SKM-1 (cell line): Measurements from ENCODE around the gene PI4K2A.

ENCODE experiments used
- DNase-seq: peaks from one replicate; lab custom pipeline; 2025; ENCODE audit not compliant: unreplicated experiment; lab: John Stamatoyannopoulos, UW

Gene PI4K2A

DNA sequence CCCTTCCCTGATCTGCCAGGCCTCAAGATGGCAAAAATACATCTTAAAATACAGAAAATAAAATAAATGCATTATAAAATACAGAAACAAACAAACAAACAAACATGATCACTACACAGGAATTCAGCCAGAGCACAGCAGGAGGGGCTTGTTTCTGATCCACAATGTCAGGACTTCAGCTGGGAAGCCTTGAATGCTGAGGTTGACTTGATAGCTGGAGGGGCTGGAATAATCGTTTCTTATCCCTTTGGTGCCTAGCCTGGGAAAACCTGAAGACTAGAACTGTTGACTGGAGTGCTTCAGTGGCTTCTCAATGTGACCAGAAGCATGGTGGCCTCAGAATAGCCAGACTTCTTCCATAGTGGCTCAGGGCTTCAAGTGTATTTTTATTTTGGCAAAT, 63.9 kb downstream of the PI4K2A start:
- no peak for DNase-seq

GRCh38 chr10:97705006-97705670, 64.7 kb downstream of the PI4K2A start:
- no peak for DNase-seq

DNA sequence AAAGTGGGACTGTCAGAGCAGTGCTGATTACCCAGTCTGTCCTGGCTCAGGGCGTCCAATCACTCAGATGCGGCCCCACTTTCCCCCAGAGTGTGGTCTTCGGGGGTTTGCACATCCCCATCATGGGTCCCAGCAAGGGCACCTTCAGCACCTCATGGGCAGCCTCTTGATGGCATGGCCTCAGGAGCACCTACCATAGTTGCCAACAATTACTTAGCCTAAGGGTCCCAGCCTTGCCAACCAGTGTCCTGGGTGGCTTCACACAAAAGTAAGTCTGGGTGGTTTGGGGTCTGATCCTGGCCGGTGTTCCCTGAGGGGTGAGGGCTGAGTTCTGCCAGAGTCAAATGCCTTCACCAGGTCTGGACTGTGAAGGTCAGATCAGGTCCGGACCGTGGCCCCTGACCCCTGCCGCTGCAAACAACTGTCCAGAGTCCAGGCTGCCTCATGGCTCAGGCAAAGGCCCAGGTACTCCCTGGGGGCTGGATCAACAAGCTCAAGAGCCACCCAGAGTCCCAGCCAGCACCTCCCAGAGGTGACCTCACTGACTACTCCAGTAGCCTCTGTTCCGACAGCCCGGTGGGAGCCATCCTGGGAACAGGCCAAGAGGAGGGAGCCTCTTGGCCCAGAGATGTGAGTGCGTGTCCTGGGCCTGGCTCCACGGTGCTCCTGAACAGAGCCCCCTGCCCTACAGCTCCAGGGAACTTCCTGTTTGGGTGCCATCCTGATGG, 66.8 kb downstream of the PI4K2A start:
- DNase-seq: no peak

DNA sequence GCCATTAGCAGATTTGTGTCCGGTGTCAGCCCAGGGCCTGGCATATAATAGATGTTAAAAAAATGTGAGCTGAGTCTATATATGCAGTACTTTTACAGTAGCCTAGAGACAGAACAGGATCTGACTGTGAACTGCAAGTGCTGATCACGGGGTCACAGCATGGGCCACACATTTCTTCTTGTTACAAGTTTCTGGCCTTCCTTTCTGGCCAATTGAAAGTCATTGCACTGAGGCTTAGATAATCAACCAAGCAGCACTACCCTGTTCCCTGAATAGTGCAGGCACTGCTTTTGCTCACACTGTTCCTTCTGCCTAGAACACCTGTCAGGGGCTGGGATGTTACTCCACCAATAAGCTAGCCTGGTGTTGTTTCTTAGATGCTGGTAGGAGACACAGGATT, 67.7 kb downstream of the PI4K2A start:
- DNase-seq: no peak

DNA sequence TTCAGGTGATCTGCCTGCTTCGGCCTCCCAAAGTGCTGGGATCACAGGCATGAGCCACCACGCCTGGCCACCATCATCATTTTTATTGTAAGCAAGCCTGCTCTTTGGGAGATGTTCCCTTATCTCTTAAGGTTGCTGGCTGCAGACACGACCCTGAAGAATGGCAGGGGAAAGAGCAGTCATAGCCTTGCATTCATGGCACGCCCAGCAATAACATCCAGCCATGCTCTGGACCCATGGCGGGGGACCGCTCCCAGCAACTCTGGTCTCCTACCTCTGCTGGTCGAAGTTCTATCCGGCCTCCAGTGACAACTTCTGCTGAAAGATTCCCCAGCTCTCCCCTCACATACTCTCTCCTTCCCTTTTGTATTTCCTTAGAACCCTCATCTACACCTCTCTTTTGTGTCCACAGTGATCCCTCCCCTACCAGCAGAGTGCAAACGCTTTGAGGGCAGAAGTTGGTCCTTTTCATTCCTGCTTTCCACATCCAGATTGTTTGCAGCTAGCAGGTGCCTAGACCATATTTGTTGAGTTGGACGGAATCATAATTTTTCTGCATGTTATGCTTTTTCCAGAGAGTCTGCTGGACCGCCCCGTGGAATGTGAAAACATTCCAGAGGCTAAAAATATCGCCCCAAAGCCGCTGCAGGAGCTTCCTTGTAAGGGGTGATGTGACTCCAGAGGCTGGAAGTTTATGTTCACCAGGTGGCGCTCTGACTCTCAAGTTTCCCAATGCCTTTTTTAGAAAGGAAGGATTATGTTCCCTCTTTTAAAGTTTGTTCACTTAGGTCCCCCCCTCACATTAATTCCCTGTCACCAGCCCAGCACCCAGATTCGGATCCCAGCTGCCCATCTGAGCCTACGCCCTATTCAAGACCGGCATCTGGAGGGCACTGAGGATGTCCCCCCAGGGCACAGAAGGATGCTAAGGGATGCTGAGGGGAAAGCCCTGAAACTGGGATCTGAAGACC, 68.8 kb downstream of the PI4K2A start:
- DNase-seq: no peak

DNA sequence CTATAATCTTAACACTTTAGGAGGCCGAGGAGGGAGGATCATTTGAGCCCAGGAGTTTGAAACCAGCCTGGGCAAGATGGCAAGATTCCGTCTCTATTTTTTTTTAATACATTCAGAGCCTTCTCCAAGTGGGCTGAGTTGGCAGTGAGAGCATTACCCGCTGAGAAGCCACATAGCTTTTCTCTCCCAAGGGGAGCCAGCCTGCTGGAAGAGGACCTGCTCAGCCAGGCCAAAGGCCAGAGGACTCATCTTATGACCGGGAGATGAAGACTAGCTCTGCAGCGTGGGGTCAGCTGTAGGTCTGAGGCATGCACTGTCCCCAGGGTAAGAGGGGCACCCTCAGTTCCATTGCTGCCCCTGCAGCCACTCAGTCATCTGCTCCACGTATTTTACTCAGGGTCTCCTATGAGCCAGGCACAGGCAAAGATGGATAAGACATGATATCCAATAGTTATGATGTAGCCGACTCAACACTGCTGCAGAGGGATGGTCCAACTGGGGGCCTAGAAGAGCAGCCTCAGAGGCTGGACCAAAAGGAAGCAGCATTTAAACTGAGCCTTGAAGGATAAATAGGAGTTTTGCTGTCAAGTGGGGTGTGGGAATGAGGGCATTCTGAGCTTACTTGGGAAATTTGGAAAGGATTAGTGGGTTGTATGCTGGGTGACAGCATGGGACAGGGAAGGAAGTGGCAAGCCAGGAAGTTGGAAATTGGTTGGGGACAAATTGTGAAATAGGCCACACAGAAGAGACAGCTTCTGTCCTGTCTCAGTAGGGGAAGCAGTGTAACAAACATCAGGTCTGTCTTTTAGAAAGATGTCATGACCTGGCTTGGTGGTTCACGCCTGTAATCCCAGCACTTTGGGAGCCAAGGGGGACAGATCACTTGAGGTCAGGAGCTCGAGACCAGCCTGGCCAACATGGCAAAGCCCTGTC, 71.4 kb downstream of the PI4K2A start:
- DNase-seq: no peak

DNA sequence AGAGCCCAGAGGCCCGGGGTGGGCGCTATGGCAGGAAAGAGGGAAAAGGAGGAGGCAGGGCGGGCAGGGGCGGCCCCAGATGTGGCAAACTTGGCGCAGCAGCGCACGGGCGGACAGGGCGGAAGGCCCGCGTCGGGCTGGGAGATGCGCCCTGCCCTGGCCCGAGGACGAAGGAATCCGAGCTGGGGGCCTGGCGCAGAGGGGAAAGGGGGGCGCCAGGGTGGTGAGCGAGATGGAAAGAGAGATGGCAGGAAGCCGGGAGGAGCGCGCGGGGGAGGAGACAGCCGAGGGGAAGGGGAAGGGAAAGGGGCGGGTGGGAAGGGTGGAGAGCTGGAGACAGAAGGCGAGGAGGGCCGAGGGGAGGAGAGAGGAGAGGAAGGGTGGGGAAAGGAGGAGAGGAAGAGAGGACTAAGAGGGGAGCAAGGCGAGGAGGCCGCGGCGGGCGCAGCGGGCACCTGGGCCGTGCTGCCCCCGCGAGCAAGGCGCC, 72.9 kb downstream of the PI4K2A start, which contains the start of gene MARVELD1:
TSS of gene MARVELD1 (plus strand) at position 392 of the 487 bp plus-strand sequence. CDS start 147 bp downstream, outside the sequence.
- DNase-seq: no peak

GRCh38 chr10:97713826-97714400, 73.4 kb downstream of the PI4K2A start:
- DNase-seq: peak; percentile 48

DNA sequence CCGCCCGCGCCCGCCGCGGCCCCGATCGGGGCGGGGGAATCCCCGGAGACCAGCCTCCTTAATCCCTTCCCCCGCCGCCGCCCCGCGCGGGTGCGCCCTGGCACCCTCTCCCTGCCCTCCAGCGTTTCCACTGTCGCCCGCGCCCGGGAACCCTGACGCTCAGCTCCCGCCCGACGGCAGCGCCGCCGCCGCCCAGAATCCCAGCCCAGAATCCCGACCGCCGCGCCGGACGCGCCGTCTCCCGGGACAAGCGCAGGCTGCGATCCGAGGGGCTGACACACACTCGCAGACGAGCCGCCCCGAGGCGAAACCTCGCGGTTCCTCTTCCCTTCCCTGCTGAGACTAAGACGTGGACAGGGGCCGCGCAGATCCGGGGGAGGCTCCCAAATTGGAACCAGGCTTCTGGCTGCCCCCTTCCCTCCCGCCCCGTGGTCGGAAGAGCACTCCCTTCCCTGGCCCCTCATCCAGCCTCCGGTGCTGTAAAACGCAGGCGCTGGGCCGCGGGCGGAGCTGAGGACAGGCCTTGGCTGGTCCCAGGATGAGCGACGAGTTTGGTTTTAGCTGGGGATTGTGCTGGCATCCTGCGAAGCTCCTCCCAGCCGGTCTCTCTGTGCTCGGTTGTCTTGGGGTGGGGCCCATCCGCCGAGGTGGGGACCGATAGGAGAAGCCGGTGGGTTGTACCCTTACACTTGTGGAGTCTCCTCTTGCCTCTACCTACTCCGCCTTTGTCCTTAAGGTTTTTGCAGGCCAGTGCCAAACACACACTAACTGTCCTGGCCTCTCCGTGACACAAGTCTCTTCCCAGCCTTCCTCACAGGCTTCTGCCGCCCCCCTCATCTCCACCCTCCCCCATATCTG, 74.2 kb downstream of the PI4K2A start:
- no peak for DNase-seq

DNA sequence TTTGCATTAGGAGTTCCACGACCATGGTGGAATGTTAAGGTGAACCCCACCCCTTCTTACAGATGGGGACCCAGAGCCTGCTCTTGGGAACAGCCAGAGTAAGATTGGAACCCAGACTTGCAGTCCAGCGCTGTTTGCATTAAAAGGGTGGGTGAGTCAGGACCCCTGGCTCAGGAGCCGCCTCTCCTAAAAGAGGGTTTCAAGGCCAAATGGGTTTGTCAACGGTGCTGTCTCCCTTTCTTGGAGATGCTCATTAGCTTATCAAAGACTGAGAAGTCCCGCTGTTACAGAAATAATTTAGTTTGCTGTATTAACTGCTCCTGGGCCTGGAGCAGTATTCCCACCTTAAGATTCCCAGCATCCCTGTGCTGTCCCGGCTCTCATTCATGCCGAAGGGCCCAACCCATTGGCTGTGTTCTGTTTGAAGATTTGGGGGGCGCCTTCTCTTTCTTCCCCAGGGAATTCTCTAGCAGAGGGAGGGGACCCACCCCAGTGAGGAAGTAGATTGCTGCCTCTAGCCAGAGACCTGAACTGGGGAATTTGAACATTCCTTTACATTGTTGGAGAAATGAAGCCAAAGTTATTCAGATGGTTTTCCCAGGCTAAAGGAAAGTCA, 74.9 kb downstream of the PI4K2A start:
- DNase-seq: no peak

- no peak for DNase-seq
Measured at GRCh38 chr10:97717627-97718026, 77.2 kb downstream of the PI4K2A start.

DNA sequence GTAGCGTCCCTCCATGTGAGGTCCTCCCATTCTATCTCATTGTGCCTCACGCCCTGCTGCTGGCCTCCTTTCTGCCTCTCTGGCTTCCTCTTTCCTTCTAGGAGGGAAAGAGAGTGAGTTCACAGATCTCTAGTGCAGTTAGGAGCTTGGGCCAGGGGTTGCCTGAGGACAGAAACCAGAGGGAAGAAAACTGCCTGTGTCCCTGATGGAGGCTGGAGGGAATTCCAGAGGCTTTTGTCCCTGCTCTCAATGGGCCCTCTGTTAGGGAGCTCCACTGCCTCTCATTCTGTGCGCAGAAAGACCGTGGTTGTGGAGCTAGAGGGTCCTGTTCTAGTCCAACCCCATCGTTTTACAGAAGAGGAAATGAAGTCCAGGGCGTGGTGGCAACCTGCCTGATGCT, 77.7 kb downstream of the PI4K2A start:
- peak; percentile 45 for DNase-seq

GRCh38 chr10:97718659-97719142, 78.2 kb downstream of the PI4K2A start:
- DNase-seq: no peak

GRCh38 chr10:97719602-97720001, 79.1 kb downstream of the PI4K2A start:
- no peak for DNase-seq

DNA sequence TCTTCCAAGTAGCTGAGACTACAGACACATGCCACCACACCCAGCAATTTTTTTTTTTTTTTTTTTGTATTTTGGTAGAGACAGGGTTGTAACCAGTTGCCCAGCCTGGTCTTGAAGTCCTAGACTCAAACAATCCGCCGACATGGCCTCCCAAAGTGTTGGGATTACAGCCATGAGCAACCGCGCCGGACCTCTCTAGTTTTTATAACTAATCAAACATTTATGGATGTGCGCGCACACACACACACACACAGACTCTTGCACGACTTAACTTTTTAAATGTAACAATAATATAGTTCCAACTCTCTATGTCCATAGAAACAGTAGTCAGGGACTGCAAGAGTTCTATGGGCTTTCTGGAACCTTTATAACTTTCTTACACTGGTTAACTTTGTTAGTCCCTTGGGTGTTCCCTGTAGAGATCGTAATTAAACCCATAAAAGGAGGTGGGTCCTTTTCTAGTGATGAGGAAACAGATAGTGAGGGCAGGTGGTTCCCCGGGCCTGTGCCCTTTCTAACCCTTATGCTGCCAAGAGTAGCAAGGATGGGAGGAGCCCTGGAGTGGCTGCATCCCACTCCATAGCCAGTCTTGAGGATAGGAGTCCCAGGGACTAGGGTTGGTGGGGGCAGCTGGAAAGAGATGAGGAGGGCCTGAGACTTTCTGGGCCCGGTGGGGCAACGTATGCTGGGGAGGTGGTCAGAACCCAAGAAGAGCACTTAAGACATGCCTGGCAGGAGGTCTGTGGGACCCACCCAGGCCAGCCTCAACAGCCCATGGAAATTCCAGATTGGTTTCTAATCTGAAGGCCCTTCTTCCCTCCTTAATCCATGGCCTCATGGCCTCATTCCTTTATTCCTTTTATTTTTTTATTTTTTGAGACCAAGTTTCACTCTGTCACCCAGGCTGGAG, 81.7 kb downstream of the PI4K2A start:
- no peak for DNase-seq

DNA sequence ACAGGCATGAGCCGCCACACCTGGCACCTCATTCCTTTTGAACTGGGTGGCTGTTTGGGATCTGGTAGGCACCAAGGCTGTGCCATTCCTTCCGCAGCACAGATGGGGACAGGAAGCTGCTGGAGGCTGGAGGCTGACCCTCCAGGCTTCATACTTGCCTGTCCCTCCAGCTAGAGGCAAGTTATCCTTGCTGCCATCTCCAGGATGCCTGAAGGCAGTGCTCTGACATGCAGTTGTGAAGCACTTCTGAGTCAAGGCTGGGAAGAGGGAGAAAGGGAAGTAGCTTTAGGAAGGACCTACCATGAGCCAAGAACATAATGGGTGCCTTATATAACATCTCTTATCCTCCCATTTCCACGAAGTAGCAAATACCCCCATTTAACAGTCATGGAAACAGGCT, 82.5 kb downstream of the PI4K2A start:
- no peak for DNase-seq

DNA sequence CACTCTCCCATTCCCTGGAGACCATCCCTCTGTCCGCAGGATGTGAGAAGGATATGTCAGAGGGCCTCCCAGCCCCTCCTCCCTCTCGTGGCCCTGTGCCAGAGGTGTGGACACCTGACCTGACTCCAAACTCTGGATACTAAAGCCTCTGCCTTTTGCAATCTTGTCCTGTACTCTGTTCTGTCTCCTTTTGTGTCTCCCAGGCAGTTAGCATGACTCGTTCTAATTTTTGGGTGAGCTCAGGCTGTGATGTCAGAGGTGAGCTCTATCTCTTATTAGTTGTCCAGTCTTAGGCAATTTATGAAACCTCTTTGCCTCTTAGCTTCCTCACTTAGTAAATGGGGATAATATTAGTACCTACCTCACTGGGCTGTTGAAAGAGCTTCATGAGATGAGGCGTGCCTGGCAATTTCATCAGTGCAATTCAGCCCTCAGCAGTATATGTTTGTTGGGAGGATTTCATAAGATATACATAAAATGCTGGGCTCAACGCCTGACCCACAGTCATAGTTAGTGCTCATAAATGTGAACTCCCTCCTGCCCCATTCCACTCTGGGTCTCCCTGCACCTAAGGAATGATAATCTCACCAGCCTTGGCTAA, 84.0 kb downstream of the PI4K2A start:
- peak; percentile 50 for DNase-seq
